SKM-1 treated with dmso at 0.1 percent for 144 hours (cell line): ENCODE results near the gene PRTG.

Experiments
- DNase-seq: peaks from one replicate; lab custom pipeline; 2025; ENCODE audit not compliant: unreplicated experiment; lab: John Stamatoyannopoulos, UW

The PRTG gene

DNA sequence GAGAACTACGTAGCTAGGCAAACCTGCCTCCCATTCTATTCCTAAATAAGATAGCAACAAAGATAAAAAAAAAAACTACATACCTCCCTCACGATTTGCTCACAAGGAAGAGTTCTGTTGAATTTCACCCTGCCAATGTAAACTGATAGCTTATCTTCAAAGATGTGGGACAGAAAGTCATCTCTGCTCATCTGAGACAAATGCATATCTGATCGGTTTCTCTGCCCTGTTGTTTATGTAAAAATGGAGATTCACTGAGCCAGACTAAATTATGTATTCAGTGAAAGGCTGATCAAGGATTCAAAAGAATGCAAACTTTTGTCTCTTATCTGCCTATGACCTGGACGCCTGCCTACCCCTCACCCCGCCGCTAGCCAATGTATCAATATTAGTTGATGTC lies 166.0 kb downstream of the PRTG start:
- no peak for DNase-seq

DNA sequence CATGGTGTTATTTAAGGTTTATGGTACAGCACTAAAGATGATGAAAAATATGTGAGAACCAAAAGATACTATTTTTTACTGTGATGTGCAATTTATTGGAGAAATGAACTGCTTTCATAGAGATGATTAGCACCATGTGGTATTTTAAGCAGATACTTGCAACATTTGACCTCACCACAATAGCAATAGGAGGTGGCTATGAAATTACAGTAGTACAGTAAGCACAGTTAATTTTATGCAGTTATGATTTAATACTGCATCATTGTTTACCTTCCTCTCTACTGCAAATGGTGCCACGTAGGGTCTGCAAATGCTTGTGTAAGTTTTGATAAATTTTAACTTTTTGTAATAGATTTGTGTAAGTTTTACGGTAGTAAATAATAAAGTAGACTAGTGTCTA lies 168.9 kb downstream of the PRTG start:
- no peak for DNase-seq

DNA sequence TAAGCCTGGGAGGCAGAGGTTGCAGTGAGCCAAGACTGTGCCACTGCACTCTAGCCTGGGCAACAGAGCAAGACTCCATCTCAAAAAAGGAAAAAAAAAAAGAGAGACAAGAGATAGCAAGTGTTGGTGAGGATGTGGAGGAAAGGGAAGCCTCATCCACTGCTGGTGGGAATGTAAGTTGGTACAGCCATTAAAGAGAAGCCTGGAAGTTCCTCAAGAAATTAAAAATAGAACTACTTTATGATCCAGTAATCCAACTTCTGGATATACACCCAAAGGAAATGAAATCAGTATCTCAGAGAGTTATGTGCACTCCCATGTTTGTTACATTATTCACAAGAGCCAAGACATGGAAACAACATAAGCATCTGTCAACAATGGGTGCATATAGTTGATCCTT lies 169.7 kb downstream of the PRTG start:
- DNase-seq: no peak

DNA sequence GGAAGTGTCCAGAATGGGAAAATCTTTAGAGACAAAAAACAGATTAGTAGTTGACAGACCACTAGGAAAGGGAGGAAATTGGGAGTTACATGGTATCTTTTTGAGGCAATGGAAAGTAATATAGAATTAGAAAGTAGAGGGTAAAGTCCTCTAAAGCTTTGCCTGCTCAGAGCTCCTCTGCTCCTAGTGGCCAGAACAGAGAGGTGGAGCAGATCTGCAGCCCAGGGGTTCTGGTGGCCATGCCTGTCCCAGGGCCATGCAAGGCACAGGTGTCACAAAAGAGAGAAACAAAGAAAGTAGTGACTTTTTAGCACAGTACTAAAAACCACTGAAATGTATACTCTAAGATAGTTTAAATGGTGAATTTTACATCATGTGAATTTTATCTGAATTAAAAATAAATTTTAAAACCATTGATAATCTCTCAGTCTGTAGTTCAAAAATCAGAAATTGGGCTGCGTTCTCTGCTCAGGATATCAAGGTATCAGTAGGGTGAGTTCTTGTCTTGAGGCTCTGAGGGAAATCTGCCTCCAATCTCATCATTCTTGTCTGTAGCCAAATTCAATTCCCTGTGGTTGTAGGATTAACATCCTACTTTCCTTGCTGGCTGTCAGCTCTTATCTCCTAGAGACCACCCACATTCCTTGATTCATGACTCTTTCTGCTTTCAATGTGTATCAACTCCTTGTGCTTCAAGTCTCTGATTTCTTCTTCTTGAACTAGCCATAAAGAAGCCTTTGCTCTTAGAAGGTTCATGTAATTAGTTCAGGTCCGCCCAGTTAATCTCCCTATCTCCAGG lies 178.4 kb downstream of the PRTG start:
- DNase-seq: no peak

DNA sequence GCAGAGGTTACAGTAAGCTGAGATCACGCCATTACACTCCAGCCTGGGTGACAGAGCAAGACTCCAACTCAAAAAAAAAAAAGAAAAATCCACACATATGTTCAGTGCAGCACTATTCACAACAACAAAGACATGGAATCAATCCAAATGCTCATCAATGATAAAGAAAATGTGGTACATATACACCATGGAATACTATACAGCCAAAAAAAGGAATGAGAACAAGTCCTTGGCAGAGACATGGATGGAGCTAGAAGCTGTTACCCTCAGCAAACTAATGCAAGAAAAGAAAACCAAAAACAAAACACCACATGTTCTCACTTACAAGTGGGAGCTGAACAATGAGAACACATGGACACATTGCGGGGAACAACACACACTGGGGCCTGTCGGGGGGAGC lies 180.4 kb downstream of the PRTG start:
- no peak for DNase-seq
